HepG2 (cell line): ENCODE measurements around the gene FCMR. TPM values are rescaled to one million over a fixed set of nuclear protein-coding genes. Genes with fewer than 3 reads are reported as not detected.

Source experiments
- ATM ChIP-seq: fragments of 450-650 bp; IDR thresholded peaks from 2 replicates; pipeline ENCODE4 v1.7.1; 2017; ENCODE audit warnings: mild to moderate bottlenecking, borderline replicate concordance
- HMGA1 ChIP-seq: sonication (generic); formaldehyde crosslinking; conservative IDR thresholded peaks from 2 replicates; pipeline ENCODE4 v1.4.0; 2020; ENCODE audit warnings: missing genetic modification reagents
- MAFF ChIP-seq: IDR thresholded peaks from 2 replicates; pipeline ENCODE4 v1.6.1; 2011; ENCODE audit warnings: low read depth, low read length, improper control_type of control experiment
- SALL1 ChIP-seq: sonication (generic); formaldehyde crosslinking; IDR thresholded peaks from 2 replicates; pipeline ENCODE4 v1.8.0; 2022; ENCODE audit warnings: mild to moderate bottlenecking, missing genetic modification reagents
- SNAI1 ChIP-seq: sonication (generic); formaldehyde crosslinking; IDR thresholded peaks from 2 replicates; pipeline ENCODE4 v1.5.0; 2020; ENCODE audit warnings: mild to moderate bottlenecking, missing genetic modification reagents, borderline replicate concordance
- SSRP1 ChIP-seq: IDR thresholded peaks from 2 replicates; pipeline ENCODE4 v1.6.1; 2016; ENCODE audit warnings: control low read depth
- ZBTB34 ChIP-seq: sonication (generic); formaldehyde crosslinking; IDR thresholded peaks from 2 replicates; pipeline ENCODE4 v1.8.0; 2022; ENCODE audit warnings: mild to moderate bottlenecking, missing genetic modification reagents
- ZBTB40 ChIP-seq, 2 experiments: fragments of 450-650 bp in 1 of 2; sonication (generic) in 1 of 2; formaldehyde crosslinking in 1 of 2; IDR thresholded peaks; 2 replicates each; pipeline versions ENCODE4 v1.6.1 to v1.8.0; 2016 to 2022; ENCODE audit warnings: antibody characterized with exemption in 1 of 2, mild to moderate bottlenecking in 1 of 2, missing genetic modification reagents in 1 of 2
- ZBTB49 ChIP-seq: sonication (generic); formaldehyde crosslinking; IDR thresholded peaks from 2 replicates; pipeline ENCODE4 v1.4.0; 2020; ENCODE audit warnings: missing genetic modification reagents, borderline replicate concordance
- ZNF136 ChIP-seq: sonication (generic); formaldehyde crosslinking; IDR thresholded peaks from 2 replicates; pipeline ENCODE4 v1.8.1; 2022; ENCODE audit warnings: low read depth, mild to moderate bottlenecking, moderate library complexity, missing genetic modification reagents
- ZNF564 ChIP-seq: sonication (generic); formaldehyde crosslinking; IDR thresholded peaks from 2 replicates; pipeline ENCODE4 v1.8.1; 2023; ENCODE audit warnings: mild to moderate bottlenecking, missing genetic modification reagents
- ZNF761 ChIP-seq: sonication (generic); formaldehyde crosslinking; conservative IDR thresholded peaks from 2 replicates; pipeline ENCODE4 v1.4.0; 2020; ENCODE audit warnings: mild to moderate bottlenecking, missing genetic modification reagents
- ZNF777 ChIP-seq: sonication (generic); formaldehyde crosslinking; IDR thresholded peaks from 2 replicates; pipeline ENCODE4 v1.4.0; 2020; ENCODE audit warnings: missing genetic modification reagents
- polyA plus RNA-seq, 8 experiments: library from polyadenylated mRNA; depleted of rRNA in 3 of 8; stranded (reverse) in 7 of 8; unstranded in 1 of 8; fragments of >200 nt; fragmentation: Illumina TruSeq in 4 of 8; extraction: Trizol in 4 of 8; gene quantifications; 2 replicates each; pipeline versions ENCODE4 v1.2.1 to v1.2.3, GENCODE V29; 2011 to 2016; ENCODE audit warnings: low read depth in 4 of 8, missing spikeins in 1 of 8, mixed read lengths in 1 of 8; ENCODE audit not compliant: insufficient read depth in 1 of 8
- total RNA-seq, 5 experiments: library from RNA; depleted of rRNA; stranded (reverse); fragments of >200 nt; fragmentation: Illumina TruSeq; extraction: Trizol; gene quantifications; 2 replicates each; pipeline ENCODE4 v1.2.3, GENCODE V29; 2016; ENCODE audit warnings: low read depth in 1 of 5
- TF ChIP-seq, protein P1 (sequence below): sonication (generic); formaldehyde crosslinking; IDR thresholded peaks from 2 replicates; pipeline ENCODE4 v1.5.1; 2020; ENCODE audit warnings: missing genetic modification reagents, mild to moderate bottlenecking, borderline replicate concordance

The FCMR gene
- total and polyA plus RNA-seq, 2 of the 13 experiments (the other 11 are each of a cell fraction or from before 2014, with no cell fraction given): not detected

DNA sequence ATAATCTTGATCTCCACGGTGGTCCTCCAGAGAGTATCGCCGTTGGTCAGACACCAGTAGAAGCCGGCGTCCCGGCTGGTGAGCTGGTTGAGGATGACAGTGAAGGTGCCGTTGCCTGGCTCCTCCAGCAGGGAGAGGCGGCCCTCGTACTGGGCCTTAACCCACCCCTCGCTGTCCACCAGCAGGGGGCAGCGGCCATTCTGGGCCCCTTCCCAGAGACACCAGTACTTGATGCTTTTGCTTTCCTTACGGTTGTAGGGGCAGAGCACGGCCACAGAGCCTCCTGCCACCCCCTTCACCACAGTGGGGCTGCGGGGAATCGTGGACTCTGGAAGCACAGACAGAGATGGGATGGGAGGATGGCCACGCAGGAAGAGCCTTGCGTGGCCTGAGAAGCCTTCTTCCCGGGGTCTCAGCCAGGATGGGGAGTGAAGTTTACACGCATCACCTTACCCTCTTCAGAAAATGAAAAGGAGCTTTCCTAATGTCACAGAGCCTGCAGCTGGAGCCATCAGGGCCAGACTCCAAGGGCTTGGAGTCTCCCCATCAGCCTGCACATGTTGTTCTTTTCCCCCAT is 13.8 kb upstream of the FCMR start (continued):
- TF ChIP-seq ZBTB49 (CRISPR knock-in tag) (no peak), ATM (no peak), ZBTB40 (IDR thresholded peaks at IDR 0.05) (no peak), ZBTB40 (CRISPR knock-in tag; IDR thresholded peaks at IDR 0.05) (no peak), ZBTB34 (no peak), MAFF (no peak), SALL1 (CRISPR knock-in tag) (peak; percentile 35; the same call in 1 of the 2 replicates), ZNF136 (no peak), HMGA1 (CRISPR knock-in tag) (no peak), SNAI1 (CRISPR knock-in tag) (no peak), ZNF761 (CRISPR knock-in tag) (no peak), ZNF777 (CRISPR knock-in tag) (no peak), SSRP1 (CRISPR knock-in tag) (no peak), ZNF564 (CRISPR knock-in tag) (no peak)
- TF ChIP-seq, protein P1, sequence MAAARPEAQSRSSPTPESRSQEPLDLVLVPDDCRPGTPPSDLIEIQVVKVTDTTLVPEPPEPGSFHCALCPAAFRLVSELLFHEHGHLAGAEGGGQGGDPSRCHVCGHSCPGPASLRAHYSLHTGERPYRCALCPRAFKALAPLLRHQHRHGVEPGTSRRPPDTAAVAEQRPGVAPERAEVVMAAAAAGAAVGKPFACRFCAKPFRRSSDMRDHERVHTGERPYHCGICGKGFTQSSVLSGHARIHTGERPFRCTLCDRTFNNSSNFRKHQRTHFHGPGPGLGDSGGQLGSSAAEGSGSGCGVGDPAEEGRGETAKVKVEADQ: no peak
